ENCODE data around the gene SAMMSON.

SAMMSON gene

DNA sequence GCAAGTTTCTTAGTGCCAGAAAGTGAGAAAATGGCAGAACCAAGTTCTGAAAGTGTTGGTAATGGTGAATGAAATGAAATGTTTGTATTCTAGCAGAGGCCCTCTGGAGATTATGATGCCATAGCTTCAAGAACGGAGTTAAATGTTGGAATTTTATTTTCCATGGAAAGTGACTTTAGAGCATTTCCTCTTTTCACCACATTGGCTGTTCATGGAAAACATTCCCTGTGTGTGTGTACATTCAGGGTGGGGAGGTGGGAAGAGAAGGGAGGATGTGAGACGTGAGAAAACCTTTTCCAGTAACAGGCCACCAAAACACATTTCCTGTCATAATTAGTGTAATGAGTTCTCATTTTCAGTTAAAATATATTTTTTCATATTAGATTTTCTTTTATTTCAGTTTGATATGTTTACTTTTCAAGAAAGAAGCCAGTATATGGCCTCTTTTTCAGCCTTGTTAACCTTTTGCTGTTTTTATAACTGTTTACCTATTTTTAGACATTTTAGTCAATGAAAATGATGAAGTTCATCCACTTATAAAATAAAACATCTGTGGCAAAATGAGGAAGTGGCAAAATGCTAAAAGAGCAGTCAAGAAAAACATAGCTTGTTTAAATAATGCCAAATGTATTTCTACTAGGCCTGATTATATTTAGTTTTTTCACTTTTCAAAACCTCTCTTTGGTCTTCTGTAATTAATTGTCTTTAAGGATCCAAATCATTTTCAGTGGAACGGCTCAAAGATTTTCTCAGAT, 21.6 kb downstream of the SAMMSON start:
- DNase-seq = no peak

DNA sequence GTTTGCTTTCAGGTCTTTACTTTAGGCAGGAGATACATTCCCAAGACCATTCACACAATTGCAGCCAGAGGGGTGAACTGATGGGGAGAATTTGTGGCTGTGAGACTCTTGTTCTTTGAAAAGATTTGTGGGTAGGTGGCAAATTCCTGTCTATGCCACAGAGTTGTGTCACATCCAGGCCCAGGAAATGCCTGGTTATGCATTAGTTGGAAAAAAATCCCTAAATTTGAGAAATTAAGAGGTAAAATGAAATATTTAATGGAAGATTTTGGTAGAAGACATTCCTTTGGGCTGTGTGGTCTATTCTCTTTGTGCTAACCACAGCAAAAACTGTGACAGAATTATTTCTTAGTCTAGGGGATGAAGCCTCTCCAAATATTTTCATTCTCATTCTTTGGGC, 28.8 kb downstream of the SAMMSON start:
- no peak for DNase-seq

DNA sequence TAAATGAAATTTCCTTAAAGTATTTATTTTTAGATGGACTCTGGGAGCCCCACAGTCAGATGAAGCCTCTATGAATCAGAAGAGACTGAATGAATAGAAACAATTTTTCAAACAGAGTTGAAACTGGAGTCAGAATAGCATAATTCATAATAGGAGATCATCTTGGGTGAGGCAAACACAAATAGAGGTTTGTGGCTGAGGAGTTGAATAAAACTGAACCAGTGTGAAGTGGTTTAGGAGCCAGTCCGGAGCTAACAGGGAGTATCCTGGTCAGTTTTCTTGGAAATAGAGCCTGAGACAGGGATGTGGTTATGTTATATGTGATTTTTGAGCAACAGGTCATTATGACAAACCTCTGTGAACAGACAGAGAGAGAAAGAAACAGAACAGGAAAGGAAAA, 39.2 kb downstream of the SAMMSON start:
- DNase-seq = no peak

DNA sequence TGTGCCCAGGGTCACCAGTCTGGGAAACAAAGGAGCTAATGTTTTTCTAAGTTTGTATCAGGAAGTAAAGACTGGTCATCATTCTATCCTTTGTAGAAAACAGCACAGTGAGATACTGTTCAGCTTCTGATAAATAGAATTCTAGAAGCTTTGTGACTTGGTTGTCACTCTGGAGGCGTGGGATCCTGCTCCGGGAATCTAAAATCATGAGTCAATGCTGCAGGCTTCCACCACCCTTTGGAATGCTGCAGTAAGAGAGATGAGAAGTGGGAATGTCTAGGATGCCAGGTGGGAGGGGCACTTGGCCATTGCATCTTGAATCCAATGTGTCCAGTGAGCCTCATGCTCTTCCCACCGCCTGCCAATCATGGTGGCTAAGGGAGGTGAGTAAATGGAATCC, 40.9 kb downstream of the SAMMSON start:
- DNase-seq = no peak

DNA sequence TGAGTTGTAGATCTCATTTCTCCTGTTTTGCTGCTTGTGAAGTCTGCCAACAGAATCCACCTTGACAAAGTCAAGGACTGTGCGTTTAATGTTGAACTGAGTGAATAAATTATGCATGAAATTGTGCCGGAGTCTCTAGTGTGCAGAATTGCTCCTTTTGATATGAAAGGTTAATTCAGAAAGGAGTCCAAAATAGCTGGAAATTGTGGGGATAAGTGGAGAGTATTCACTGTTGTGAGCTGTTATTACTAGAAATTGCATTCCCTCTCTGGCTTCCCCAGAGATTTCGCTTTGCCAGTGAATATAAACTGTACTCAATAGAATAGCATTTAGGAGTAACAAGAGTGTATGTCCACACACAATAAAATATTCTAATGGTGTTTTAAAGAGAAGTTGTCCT, 43.1 kb downstream of the SAMMSON start:
- DNase-seq = no peak

DNA sequence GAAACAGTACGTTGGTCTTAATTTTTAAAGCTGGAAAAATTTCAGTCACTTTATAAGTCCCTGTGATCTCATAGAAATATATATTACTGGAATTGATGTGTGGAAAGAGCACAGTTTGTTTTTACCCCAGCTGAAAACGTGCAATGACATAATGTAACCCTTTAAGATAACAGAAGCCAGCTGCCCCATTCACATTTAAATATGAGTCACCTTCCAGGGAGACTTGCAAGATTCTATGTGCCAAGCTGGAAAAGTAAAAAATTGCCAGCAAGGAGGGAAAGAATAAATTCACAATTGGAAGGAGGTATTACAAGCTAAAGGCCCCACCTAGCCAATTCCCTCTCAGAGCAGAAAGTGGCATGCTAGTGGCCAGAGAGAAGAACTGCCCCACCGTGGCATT, 50.2 kb downstream of the SAMMSON start:
- no peak for DNase-seq

DNA sequence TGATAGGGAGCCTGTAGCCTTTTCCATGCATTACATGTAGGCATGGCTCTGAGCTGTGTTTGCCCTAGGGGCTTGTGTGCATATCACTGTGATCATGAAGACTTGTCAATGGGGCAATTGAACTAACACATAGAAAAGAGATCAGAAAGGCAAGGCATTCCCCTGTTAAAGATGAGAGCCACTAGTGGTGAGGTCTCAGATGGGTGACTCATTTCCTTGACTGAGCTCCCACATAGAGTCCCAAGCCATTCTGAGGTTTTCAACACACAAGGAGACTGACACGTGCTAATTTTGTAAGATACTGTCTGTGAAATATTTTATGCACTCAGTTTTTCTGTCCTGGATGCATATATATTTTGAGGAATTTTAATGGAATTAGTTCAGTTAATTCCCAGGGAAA, 53.8 kb downstream of the SAMMSON start:
- DNase-seq = no peak

DNA sequence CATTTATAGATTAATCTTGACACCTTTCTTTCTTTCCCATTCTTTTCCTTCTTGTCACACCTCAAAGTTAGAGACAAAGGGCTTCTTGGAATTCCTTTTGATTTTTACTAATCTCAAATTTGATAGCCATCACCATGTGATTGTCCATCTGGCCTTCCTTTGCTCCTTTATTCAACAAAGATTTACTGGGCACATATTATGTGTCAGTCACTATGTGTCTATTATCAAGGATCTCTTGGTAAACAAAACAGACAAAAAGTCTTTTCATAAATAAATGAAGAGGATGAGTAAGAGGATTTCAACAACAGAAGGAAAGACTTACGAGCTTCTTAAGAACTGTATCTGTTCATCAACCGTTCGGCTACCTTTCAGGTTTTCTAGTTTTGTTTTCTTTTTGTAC, 56.5 kb downstream of the SAMMSON start:
- no peak for DNase-seq

DNA sequence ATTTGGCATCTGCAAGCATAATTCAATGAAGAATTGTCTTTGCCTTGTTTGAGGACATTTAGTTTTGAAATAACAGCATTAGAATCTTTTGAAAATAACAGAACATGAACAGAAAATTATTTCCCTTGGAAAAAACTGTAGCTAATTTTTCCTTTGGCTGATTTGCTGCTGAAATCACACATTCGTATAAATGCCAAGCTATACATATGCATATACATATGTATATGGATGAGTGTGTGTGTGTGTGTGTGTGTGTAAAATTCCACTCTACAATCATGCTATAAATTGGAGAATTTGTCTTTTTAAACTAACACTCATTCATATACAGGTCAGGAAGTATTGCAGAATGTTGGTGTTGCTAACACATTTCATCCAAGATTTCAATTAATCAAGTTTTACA, 57.9 kb downstream of the SAMMSON start:
- no peak for DNase-seq

DNA sequence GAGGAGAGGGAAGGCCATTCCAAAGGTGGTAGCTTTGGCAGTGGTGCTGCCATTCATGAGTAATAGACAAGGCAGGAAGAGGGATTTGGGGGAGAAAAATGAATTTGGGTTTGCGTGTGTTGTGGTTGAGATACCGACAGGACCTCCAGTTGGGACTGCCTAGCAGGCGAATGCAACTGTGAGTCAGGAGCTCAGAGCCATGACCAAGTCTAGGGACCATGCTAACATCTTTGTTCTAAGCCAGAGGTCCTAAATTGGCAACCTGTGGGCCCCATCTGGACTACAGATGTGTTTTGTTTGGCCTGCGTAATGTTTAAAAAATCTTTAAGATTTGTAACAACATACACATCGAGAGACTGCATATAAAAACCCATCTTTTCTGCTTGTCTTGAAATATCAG, 61.6 kb downstream of the SAMMSON start:
- no peak for DNase-seq

DNA sequence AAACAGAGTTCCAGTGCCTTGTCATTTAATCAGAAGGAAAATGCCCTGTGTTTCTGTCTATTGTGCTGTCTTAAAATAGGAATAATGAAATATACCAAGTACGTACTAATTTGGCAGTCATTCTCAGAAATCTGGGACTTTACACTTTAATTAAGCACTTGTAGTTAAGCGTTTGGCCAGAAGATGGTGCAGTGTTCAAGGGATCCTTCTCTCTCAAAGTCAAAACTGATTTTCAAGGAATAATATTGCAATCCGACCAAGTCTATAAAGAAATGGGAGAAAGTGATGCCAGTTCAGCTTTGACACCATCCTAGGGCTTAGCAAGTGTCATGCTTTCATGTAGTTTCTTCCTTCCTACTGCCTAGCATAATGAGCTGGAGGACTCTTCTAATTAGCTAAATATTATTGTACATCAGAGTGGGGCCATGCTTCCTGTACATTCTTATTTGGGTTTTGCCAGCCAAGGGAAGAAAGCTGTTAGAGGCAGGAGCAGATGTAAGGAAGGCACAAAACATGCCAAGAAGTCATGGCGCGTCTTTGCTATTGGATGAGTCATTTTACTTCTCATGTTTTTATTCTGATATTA, 64.8 kb downstream of the SAMMSON start:
- no peak for DNase-seq

DNA sequence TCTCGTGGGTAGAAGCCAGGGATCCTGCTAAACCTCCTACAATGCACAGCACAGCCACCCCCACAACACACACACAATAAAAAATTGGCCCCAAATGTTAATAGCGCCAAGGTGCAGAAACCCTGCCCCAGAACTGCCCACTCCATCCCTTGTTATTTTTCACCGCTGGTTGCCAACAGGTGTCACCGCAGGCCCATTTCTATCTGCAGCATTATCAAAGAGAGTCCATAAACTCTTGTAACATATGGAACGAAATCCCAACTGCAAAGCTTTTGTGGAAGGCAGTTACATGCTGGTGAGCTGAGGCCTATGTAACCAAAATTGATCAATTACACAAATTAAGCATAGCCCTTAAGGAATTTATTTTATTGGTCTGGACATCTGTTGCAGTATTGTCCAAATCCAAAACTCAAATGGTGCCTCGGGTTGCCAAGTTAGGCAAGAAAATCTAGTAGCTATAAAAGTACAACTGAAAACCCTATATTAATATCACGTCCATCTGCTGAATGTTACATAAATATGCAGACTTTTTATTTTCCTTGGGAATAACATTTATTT, 66.2 kb downstream of the SAMMSON start:
- no peak for DNase-seq

DNA sequence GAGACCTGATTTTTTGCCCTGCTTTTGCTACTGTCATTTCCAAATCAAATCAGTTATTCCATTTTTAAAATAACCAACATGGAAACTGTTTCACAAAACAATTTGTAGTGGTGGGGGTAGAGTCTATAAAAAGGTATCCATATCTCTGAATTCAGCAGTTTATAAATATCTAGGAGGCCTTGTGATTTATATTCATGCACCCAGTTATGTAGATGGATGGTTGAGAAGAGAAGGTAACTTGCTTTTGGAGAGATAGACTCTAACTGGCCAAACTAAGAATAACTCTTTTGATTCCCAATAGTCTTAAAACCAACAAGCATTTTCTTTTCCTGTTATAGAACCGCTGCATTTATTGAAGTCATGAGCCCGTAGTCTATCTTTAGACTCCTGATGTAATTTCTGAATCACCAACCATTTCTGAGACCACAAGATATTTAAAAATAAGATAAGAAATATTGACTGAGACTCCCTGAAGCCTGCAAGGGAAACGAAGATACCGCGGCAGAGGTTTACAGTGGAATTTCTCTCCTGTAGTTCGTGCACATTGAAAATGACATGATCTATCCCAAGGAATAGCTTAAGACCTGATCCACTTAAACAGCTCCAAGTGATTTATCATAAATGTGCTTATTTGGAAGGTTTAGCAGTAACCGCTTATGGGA, 68.5 kb downstream of the SAMMSON start:
- no peak for DNase-seq

DNA sequence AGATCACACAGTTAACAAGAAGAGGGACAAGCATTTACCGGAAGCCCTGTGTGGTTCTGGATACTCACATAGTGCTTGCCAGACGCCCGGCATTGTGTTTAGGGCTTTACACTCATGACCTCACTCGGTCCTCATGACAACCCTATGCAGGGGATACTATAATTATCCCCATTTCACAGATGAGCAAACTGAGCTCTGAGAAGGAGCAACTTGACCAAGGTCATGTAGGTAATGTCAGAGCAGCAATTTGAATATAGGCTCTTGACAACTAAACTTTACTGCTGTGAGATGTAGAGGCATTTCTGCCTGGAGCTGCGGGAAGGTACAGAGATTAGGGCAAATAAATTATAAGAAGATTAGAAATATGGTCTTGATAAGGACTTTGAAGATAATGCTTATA, 70.0 kb downstream of the SAMMSON start:
- DNase-seq = no peak

DNA sequence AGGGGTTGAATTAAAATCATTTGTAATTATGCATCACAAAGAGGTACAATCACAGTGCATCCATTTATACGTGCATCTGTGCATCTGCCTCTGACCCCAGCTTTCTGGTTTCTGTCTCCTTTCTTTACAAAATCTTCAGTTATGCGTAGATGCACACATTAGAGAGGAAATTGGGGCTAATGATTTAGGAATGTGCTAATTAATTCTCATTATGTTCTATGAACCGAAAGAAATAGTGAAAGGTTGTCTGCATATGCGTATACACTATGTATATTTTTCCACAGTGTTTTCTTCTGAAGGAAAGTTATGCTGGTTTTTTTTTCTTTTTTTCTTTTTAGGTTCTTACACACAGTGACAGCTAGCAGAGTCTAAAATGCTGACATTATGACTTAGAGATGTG, 71.6 kb downstream of the SAMMSON start:
- no peak for DNase-seq

DNA sequence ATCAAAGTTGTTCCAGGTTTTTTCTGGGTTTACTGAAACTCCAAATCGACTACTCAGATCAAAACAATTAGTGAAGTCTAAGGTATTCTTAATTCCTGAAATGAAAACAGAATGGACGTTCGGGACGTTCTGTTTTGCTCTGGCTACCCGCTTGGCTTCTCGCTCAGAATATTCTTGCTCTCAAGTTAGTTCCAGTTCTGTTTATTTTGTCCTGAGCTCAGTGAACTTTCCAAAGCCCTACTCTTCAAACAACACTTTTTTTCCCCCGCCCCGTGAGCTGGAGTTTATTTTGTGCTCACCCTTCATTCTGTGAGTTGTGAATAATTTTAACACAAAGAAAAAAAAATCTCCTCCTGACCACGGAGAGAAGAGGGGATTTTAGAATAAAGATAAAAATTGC, 72.6 kb downstream of the SAMMSON start:
- no peak for DNase-seq

DNA sequence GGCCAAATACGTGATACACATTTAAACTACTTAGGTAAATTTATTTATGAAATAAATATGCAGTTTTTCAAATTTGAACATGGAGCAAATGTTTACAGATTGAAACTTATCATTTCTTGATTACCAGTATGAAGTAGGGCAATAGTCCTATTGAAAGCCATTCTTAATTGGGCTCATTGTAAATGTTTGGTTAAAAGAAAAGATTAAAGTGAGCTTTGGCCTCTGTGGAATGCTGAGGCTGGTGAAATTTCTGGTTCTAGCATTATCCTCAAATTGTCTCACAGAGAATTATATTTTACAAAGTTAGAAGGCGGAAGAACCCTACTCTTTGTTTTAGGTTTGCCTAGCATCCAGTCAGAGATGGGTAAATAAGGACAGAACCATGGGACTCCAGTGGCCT, 73.2 kb downstream of the SAMMSON start:
- DNase-seq = no peak

DNA sequence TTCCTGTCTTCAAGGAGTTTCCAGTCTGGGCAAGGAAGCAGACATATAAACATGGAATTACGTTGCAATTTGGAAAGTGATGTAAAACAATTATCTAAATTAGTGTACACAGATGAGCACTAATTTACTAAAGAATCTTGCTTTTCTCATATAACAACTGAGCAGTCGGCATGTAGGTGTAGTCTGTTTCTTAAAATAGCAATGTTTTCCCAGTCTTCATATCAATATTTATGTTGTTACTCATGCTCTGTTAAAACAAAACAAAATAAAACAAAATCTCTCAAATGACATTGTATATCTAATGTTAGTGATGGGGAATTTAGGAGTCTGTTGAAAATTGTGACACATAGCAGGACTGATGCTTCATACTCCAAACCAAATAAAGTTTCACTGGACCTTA, 75.6 kb downstream of the SAMMSON start:
- no peak for DNase-seq

DNA sequence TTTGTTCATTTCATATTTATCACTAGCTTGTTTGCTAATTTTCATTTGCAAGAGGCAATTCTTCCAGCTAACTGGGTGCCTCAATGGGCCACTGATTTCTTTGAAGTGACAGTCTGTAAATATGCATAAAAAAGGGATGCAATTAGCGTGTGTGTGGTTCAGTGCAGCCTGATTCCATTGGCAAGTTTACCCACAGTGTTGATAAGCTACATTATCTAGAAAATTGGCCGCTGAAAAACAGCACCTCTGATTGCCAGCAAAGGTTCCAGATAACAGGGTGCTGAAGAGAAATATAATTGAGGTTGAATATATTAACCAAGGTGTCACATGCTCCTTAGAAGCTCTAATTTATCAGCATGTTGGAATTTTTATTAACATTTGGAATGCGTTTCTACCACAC, 76.9 kb downstream of the SAMMSON start:
- DNase-seq = no peak

DNA sequence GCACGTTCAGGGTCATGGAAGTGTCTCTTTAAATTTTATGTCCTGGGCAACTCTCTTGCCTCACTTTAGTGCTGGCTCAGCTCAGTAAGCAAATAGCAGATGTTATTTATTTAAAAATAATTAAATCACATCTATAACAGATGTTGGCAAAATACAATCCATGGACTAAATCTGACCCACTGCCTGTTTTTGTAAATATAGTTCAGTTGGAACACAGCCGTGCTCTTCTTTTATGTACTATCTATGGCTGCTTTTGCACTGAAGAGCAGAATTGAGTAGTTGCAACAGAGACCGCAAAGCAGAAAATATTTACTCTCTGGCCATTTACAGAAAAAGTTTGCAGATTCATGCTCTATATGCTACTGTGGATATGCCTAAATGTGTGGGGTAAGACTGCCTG, 79.2 kb downstream of the SAMMSON start:
- no peak for DNase-seq

DNA sequence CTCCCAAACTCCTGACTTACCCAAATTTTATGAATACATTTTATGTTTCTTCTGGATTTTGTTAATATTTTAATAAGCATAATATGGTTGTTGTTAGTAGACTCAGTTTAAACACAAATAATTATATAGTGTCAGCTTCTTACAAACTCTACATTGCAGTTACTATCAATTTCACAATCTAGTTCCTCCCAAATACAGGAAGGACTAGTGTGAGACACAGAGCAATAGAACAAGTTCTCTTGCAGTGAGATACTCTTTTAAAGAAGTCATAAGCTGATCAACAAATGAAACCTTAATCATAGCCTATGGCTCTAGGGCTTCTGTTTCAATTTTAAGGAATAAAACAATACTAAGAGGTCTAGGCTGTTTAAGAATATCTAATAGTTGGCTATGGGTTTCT, 86.1 kb downstream of the SAMMSON start:
- no peak for DNase-seq

DNA sequence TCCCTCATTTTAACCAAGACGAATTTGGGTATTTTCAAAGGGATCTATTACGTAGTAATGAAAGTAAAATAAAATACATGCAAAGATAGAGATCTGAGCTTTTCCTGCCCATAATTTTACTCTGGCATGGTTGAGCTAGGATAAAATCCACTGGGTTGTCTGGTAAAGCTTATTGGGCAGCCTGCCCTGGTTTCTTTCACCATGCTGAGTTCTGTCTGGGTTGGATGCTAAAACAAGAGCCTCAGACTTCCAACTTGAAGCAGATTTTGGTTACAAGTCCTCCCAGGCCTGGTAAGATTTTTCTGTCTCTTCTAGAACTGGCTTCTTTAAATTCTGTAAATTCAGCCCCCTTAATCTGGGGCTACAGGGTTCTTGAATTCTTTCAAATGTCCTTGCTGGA, 86.8 kb downstream of the SAMMSON start:
- no peak for DNase-seq

DNA sequence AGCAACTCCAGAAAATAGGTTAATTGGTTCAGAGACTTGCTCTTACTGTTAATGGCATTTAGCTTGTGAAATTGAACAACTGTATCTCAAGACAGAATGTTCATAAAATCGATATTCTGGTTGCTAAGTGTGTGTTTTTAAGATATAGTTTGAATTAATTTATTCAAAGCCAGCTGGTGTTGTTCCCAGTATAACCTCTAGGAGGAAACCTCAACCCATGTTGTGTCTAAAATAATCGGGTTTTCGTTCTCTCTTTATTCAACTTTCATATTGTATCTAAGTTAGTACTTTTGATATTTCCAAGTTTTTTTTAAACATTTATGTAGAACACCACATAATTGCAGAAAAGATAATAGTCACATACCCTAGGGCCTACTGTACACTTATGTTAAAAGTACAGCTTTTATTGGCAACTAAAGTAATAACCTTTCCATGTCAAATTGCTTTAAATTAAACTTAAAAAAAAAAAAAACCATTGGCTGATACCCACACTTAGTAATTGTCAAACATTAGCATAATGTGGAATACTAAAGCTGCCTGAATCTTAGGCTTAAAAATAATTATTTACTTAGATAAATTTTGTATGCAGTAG, 90.9 kb downstream of the SAMMSON start:
- no peak for DNase-seq

DNA sequence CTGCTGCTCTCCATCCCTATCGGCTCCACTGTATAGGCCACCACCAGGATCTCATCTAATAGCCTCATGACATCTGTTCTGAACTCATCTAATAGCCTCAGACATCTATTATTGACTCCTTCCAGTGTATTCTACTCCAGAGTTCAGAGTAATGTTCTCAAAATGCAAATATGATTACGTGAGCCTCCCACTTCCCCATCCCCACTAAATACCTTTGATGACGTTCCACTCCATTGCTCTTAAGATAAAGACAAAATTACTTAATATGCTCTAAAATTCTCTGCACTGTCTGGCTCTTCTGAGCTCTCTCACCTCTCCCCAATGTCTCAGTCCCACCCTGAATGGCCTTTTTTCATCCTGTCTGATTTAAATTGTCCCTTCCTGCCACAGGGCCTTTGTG, 94.7 kb downstream of the SAMMSON start:
- DNase-seq = no peak

All from CD4-positive, alpha-beta T cell treated with Interleukin-15 for 1 hour (primary cell).